Measurements from ENCODE around the gene TNFRSF12A. TPM values are rescaled to one million over a fixed set of nuclear protein-coding genes. Genes with fewer than 3 reads are reported as not detected.
"Not testable (repeated sequence)": the region's sequence is repeated elsewhere in the genome, so short reads cannot be mapped to it uniquely, and the experiment has no call there.

TNFRSF12A gene
- total and polyA plus RNA-seq, 2 of the 8 experiments (the other 6 are each of a cell fraction or from before 2014, with no cell fraction given): 81.0 to 82.5 TPM

DNA sequence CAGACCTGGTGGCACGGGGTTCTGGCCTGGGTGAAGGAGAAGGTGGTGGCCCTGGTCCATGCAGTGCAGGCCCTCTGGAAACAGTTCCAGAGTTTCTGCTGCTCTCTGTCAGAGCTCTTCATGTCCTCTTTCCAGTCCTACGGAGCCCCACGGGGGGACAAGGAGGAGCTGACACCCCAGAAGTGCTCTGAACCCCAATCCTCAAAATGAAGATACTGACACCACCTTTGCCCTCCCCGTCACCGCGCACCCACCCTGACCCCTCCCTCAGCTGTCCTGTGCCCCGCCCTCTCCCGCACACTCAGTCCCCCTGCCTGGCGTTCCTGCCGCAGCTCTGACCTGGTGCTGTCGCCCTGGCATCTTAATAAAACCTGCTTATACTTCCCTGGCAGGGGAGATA is 49.0 kb downstream of the TNFRSF12A start:
- not testable (repeated sequence) for H2BK20ac ChIP-seq (ENCODE audit: low read length); H3K27ac ChIP-seq (ENCODE audit: low read depth, low read length); H3K14ac ChIP-seq (ENCODE audit: insufficient read length); H3K4ac ChIP-seq (replicated peaks; ENCODE audit: insufficient read length, low read depth, low read length); H3K79me2 ChIP-seq (ENCODE audit: control insufficient read depth in 1 of 2, insufficient read depth in 2 of 2, low read length in 2 of 2); H4K8ac ChIP-seq (ENCODE audit: extremely low read depth, insufficient read depth, low read length); H2BK5ac ChIP-seq (ENCODE audit: low read depth, low read length); H3K36me3 ChIP-seq (ENCODE audit: control insufficient read depth in 2 of 4, insufficient read depth in 4 of 4, low read length in 3 of 4); H3K23me2 ChIP-seq (ENCODE audit: low read depth, low read length); H4K5ac ChIP-seq (ENCODE audit: insufficient read length, low read depth, low read length); H2BK15ac ChIP-seq (ENCODE audit: low read length); H2BK12ac ChIP-seq (ENCODE audit: low read depth, low read length); H2AFZ ChIP-seq (ENCODE audit: low read length); H3K18ac ChIP-seq (ENCODE audit: extremely low read depth, low read length); H3K56ac ChIP-seq (replicated peaks; ENCODE audit: insufficient read length, low read depth, low read length); H3K4me3 ChIP-seq (ENCODE audit: extremely low read depth in 1 of 4, insufficient read depth in 2 of 4, low read depth in 3 of 4, low read length in 4 of 4); FAIRE-seq; H3K4me1 ChIP-seq (replicated peaks in 1 of 4; ENCODE audit: control insufficient read depth in 3 of 4, insufficient read depth in 4 of 4, low read length in 3 of 4); H3K23ac ChIP-seq (ENCODE audit: insufficient read length); H3K27me3 ChIP-seq (replicated peaks in 1 of 4; ENCODE audit: control insufficient read depth in 3 of 4, extremely low read depth in 1 of 4, insufficient read depth in 3 of 4, low read length in 3 of 4); H2BK120ac ChIP-seq (replicated peaks; ENCODE audit: low read depth, low read length); H3K4me2 ChIP-seq (ENCODE audit: insufficient read depth in 1 of 2, low read depth in 2 of 2, low read length in 2 of 2); H4K91ac ChIP-seq (replicated peaks; ENCODE audit: insufficient read length, low read length); H3K9ac ChIP-seq (replicated peaks in 1 of 4; ENCODE audit: extremely low read depth in 1 of 4, low read depth in 3 of 4, low read length in 3 of 4); H4K20me1 ChIP-seq (replicated peaks in 1 of 2; ENCODE audit: control insufficient read depth in 1 of 2, insufficient read depth in 2 of 2, low read length in 2 of 2); H3K9me3 ChIP-seq (ENCODE audit: insufficient read depth in 2 of 2, low read depth in 1 of 2, low read length in 1 of 2); DNase-seq (ENCODE audit: low read depth in 1 of 2, low spot score in 2 of 2); H2AK5ac ChIP-seq (ENCODE audit: low read depth, low read length); H3K79me1 ChIP-seq (ENCODE audit: low read depth, low read length)
- ChIA-PET POLR2A (ENCODE audit: partially characterized antibody) (interaction anchor here (0.6 to 3.8 kb wide), 7 partner anchors 10 to 96 kb away, joined by 3 to 31 read pairs (median 4); partner anchors contain the start of gene ZSCAN10), CTCF (ENCODE audit: partially characterized antibody) (interaction anchor here (0.6 to 2.7 kb wide), 4 partner anchors 8 to 196 kb away, joined by 3 to 13 read pairs (median 4); no protein-coding TSS in a partner anchor)
- 73% methylated on average over 3 of the region's 11 CpGs; no CpG with 5 or more reads in 1 of the 2 experiments for WGBS, 2 experiments (ENCODE audit: extremely low coverage in 1 of 2, insufficient coverage in 1 of 2, insufficient read length in 1 of 2, insufficient replicate concordance in 2 of 2, low coverage in 1 of 2, low lambda C conversion rate in 2 of 2, missing lambda C conversion rate in 1 of 2)
